K562 (cell line): ENCODE results near the gene SMIM22. TPM values are rescaled to one million over a fixed set of nuclear protein-coding genes. Genes with fewer than 3 reads are reported as not detected.
A peak's percentile ranks its signal among the peaks of the same experiment; 100 is the strongest.

Source experiments
- BRD9 ChIP-seq: fragments of 450-650 bp; IDR thresholded peaks from 2 replicates; pipeline ENCODE4 v1.6.1; 2018; ENCODE audit warnings: low read depth; ENCODE audit not compliant: partially characterized antibody
- CBFB ChIP-seq: sonication (generic); formaldehyde crosslinking; IDR thresholded peaks from 2 replicates; pipeline ENCODE4 v1.4.0; 2020; ENCODE audit warnings: mild to moderate bottlenecking, missing genetic modification reagents
- DIDO1 ChIP-seq: fragments of 450-650 bp; IDR thresholded peaks from 2 replicates; pipeline ENCODE4 v1.6.1; 2016; ENCODE audit warnings: low read depth, missing biosample characterization, missing genetic modification characterization
- ELF4 ChIP-seq: fragments of 450-650 bp; formaldehyde crosslinking; IDR thresholded peaks from 2 replicates; pipeline ENCODE4 v1.4.0; 2022; ENCODE audit warnings: missing genetic modification characterization
- FOXM1 ChIP-seq, 2 experiments: fragments of 450-650 bp in 1 of 2; sonication (generic) in 1 of 2; formaldehyde crosslinking in 1 of 2; IDR thresholded peaks; 2 replicates each; pipeline versions ENCODE4 v1.6.1 to v1.9.0; 2017 to 2022; ENCODE audit warnings: low read depth in 2 of 2, mild to moderate bottlenecking in 2 of 2, missing genetic modification reagents in 1 of 2, moderate library complexity in 1 of 2
- HNRNPUL1 ChIP-seq: fragments of 200-400 bp; formaldehyde crosslinking; IDR thresholded peaks from 2 replicates; pipeline ENCODE4 v1.6.1; 2017; ENCODE audit warnings: low read length
- JUN ChIP-seq, 2 experiments: sonication (generic) in 1 of 2; formaldehyde crosslinking in 1 of 2; IDR thresholded peaks; 2 replicates each; pipeline versions ENCODE4 v1.6.1 to v1.8.0; 2012 to 2022; ENCODE audit warnings: borderline replicate concordance in 2 of 2, mild to moderate bottlenecking in 2 of 2, improper control_type of control experiment in 1 of 2, low read depth in 1 of 2, low read length in 1 of 2, missing genetic modification reagents in 1 of 2
- KDM1A ChIP-seq, 2 experiments: fragments of 450-650 bp; IDR thresholded peaks; 2 replicates each; pipeline ENCODE4 v1.6.1; 2016; ENCODE audit warnings: mild to moderate bottlenecking in 2 of 2
- L3MBTL2 ChIP-seq: fragments of 450-650 bp; IDR thresholded peaks from 2 replicates; pipeline ENCODE4 v1.6.1; 2016; ENCODE audit warnings: mild to moderate bottlenecking, moderate library complexity
- NFIX ChIP-seq: fragments of 250-450 bp; sonication (Bioruptor Pico); IDR thresholded peaks from 2 replicates; pipeline ENCODE4 v1.4.0; 2020; ENCODE audit warnings: low read depth, mild to moderate bottlenecking, moderate library complexity
- POLR2AphosphoS5 ChIP-seq: IDR thresholded peaks from 2 replicates; pipeline ENCODE4 v1.6.1; 2011; ENCODE audit warnings: mild to moderate bottlenecking, low read depth, low read length, moderate library complexity; ENCODE audit not compliant: control insufficient read depth, insufficient read depth
- POLR3G ChIP-seq: IDR thresholded peaks from 2 replicates; pipeline ENCODE4 v1.6.1; 2011; ENCODE audit not compliant: insufficient read length, insufficient replicate concordance; ENCODE audit errors: extremely low read depth
- SAFB ChIP-seq: fragments of 200-400 bp; formaldehyde crosslinking; IDR thresholded peaks from 2 replicates; pipeline ENCODE4 v1.6.1; 2017; ENCODE audit warnings: low read depth, low read length, borderline replicate concordance
- SOX6 ChIP-seq: fragments of 450-650 bp; IDR thresholded peaks from 2 replicates; pipeline ENCODE4 v1.6.1; 2014; ENCODE audit warnings: mild to moderate bottlenecking
- SRSF9 ChIP-seq: fragments of 200-400 bp; formaldehyde crosslinking; IDR thresholded peaks from 2 replicates; pipeline ENCODE4 v1.6.1; 2017; ENCODE audit warnings: low read depth, low read length, borderline replicate concordance
- TSC22D4 ChIP-seq: fragments of 450-650 bp; IDR thresholded peaks from 2 replicates; pipeline ENCODE4 v1.6.1; 2016; ENCODE audit warnings: missing genetic modification characterization, missing biosample characterization, control low read depth
- polyA plus RNA-seq, 8 experiments: library from polyadenylated mRNA; depleted of rRNA in 4 of 8; stranded (reverse) in 5 of 8; unstranded in 3 of 8; fragments of >200 nt; fragmentation: Nextera tagmentation in 2 of 8; fragmentation: Illumina TruSeq in 1 of 8; extraction: Ambion mirVana in 2 of 8; extraction: Trizol in 1 of 8; gene quantifications; 2 replicates each; pipeline versions ENCODE4 v1.2.1 to v1.2.3, GENCODE V29; 2011 to 2014; ENCODE audit warnings: inconsistent platforms in 1 of 8, missing spikeins in 1 of 8
- total RNA-seq, 7 experiments: library from RNA; depleted of rRNA in 6 of 7; stranded (reverse); fragments of >200 nt in 6 of 7; fragmentation: Illumina TruSeq in 2 of 7; extraction: Trizol in 2 of 7; gene quantifications; 2 replicates each; pipeline versions ENCODE4 v1.2.1 to v1.2.3, GENCODE V29; 2011 to 2021; ENCODE audit warnings: low replicate concordance in 1 of 7
- TF ChIP-seq, protein P1 (sequence below): fragments of 450-650 bp; formaldehyde crosslinking; IDR thresholded peaks from 2 replicates; pipeline ENCODE4 v1.4.0; 2020; ENCODE audit warnings: mild to moderate bottlenecking, mixed read lengths
- TF ChIP-seq, protein P2 (sequence below): sonication (generic); formaldehyde crosslinking; IDR thresholded peaks from 2 replicates; pipeline ENCODE4 v1.4.0; 2020; ENCODE audit warnings: mild to moderate bottlenecking, missing genetic modification reagents
- TF ChIP-seq, protein P3 (sequence below), 3 experiments: IDR thresholded peaks in 2 of 3; conservative IDR thresholded peaks in 1 of 3; 2 replicates each; pipeline ENCODE4 v1.5.1; 2011 to 2012; ENCODE audit warnings: low read length in 3 of 3, mild to moderate bottlenecking in 3 of 3, control low read depth in 2 of 3, improper control_type of control experiment in 1 of 3, inconsistent platforms in 1 of 3, low read depth in 1 of 3, mixed read lengths in 1 of 3, moderate library complexity in 1 of 3; ENCODE audit not compliant: insufficient read depth in 2 of 3

Gene SMIM22
- total and polyA plus RNA-seq, 9 of the 15 experiments (the other 6 are each of a cell fraction or from before 2014, with no cell fraction given) = not detected

DNA sequence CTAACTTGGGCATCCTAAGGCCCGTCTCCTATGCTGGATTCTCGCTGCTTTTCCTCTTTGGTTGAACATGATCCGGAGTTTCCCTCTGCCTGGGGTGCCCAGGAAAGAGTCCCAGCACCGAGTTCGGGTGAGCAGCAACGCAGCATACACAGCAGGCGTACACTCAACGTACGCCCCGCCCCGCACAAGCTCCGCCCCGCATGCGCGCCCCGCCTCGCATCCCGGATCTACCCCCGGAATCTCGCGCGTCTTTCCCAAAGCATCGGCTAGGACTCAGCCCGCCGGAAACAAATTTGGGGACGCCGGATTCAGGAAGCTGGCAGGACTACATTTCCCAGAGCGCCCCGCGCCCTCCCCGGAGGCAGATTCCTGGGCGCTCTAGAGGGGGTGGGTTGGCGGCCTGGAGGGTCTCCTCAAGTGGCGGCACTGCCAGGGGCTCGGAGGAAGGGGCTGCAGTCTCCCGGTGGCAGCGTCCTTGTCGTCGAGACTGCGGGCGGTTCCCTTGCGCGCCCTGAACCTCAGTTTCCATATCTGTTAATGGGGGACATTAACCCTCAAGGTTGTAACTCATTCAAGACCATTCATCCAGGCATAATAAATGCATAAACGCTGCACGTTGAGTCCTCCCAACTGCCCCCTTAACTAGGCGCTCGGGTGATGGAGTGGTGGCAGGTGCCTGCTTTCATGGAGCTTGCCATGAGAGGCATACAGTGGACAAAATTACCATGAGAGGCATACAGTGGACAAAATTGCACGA is 26.4 kb upstream of the SMIM22 start (continued):
- TF ChIP-seq DIDO1 (peak; percentile 48; the same call in 1 of the 2 replicates), SOX6 (no peak), JUN (IDR thresholded peaks at IDR 0.05; ENCODE audit: borderline replicate concordance, low read depth, low read length) (no peak), JUN (CRISPR knock-in tag; IDR thresholded peaks at IDR 0.05; ENCODE audit: borderline replicate concordance) (no peak), SRSF9 (no peak), POLR2AphosphoS5 (peak; percentile 56; the same call in 1 of the 2 replicates), KDM1A (IDR thresholded peaks at IDR 0.05) (peak; percentile 89 to 95), HNRNPUL1 (no peak), CBFB (no peak), ELF4 (CRISPR knock-in tag) (no peak), NFIX (no peak), L3MBTL2 (peak; percentile 33), FOXM1 (IDR thresholded peaks at IDR 0.05; ENCODE audit: low read depth) (no peak), FOXM1 (CRISPR knock-in tag; IDR thresholded peaks at IDR 0.05; ENCODE audit: low read depth) (peak; percentile 68), TSC22D4 (tag) (no peak), BRD9 (peak; percentile 5), POLR3G (no peak), SAFB (no peak)
- TF ChIP-seq, protein P1, sequence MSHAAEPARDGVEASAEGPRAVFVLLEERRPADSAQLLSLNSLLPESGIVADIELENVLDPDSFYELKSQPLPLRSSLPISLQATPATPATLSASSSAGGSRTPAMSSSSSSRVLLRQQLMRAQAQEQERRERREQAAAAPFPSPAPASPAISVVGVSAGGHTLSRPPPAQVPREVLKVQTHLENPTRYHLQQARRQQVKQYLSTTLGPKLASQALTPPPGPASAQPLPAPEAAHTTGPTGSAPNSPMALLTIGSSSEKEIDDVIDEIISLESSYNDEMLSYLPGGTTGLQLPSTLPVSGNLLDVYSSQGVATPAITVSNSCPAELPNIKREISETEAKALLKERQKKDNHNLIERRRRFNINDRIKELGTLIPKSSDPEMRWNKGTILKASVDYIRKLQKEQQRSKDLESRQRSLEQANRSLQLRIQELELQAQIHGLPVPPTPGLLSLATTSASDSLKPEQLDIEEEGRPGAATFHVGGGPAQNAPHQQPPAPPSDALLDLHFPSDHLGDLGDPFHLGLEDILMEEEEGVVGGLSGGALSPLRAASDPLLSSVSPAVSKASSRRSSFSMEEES (CRISPR knock-in tag) = no peak
- TF ChIP-seq, protein P2, sequence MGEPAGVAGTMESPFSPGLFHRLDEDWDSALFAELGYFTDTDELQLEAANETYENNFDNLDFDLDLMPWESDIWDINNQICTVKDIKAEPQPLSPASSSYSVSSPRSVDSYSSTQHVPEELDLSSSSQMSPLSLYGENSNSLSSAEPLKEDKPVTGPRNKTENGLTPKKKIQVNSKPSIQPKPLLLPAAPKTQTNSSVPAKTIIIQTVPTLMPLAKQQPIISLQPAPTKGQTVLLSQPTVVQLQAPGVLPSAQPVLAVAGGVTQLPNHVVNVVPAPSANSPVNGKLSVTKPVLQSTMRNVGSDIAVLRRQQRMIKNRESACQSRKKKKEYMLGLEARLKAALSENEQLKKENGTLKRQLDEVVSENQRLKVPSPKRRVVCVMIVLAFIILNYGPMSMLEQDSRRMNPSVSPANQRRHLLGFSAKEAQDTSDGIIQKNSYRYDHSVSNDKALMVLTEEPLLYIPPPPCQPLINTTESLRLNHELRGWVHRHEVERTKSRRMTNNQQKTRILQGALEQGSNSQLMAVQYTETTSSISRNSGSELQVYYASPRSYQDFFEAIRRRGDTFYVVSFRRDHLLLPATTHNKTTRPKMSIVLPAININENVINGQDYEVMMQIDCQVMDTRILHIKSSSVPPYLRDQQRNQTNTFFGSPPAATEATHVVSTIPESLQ (CRISPR knock-in tag) = no peak
- TF ChIP-seq, protein P3, sequence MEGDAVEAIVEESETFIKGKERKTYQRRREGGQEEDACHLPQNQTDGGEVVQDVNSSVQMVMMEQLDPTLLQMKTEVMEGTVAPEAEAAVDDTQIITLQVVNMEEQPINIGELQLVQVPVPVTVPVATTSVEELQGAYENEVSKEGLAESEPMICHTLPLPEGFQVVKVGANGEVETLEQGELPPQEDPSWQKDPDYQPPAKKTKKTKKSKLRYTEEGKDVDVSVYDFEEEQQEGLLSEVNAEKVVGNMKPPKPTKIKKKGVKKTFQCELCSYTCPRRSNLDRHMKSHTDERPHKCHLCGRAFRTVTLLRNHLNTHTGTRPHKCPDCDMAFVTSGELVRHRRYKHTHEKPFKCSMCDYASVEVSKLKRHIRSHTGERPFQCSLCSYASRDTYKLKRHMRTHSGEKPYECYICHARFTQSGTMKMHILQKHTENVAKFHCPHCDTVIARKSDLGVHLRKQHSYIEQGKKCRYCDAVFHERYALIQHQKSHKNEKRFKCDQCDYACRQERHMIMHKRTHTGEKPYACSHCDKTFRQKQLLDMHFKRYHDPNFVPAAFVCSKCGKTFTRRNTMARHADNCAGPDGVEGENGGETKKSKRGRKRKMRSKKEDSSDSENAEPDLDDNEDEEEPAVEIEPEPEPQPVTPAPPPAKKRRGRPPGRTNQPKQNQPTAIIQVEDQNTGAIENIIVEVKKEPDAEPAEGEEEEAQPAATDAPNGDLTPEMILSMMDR (IDR thresholded peaks at IDR 0.05 in 2 of 3, conservative IDR thresholded peaks at IDR 0.05 in 1 of 3; ENCODE audit: insufficient read depth in 2 of 3, low read depth in 1 of 3, low read length in 3 of 3) = no peak
